Neural progenitor cell (in vitro differentiated cells): ENCODE measurements around the gene OR7C1. TPM values are rescaled to one million over a fixed set of nuclear protein-coding genes. Genes with fewer than 3 reads are reported as not detected.
"Not testable (repeated sequence)": the region's sequence is repeated elsewhere in the genome, so short reads cannot be mapped to it uniquely, and the experiment has no call there.

Source experiments
- DNase-seq: peaks from one replicate; pipeline ENCODE4 v3.0.0-alpha.2; 2016; ENCODE audit warnings: low spot score
- H2AFZ ChIP-seq: fragments of 200-600 bp; sonication (generic); replicated peaks from 2 replicates; pipeline ENCODE4 v1.6.1; 2016; ENCODE audit warnings: antibody characterized with exemption
- H3F3A ChIP-seq: fragments of 200-600 bp; sonication (generic); 2 replicates; pipeline ENCODE4 v1.6.1; 2016; ENCODE audit warnings: antibody characterized with exemption, low read depth
- H3K27ac ChIP-seq: fragments of 200-600 bp; sonication (generic); 2 replicates; pipeline ENCODE4 v1.5.1; 2016; ENCODE audit warnings: mild to moderate bottlenecking
- H3K27me3 ChIP-seq: fragments of 200-600 bp; sonication (generic); 2 replicates; pipeline ENCODE4 v1.6.1; 2016; ENCODE audit warnings: mild to moderate bottlenecking, moderate library complexity
- H3K36me3 ChIP-seq: fragments of 200-600 bp; sonication (generic); 2 replicates; pipeline ENCODE4 v1.5.1; 2016
- H3K4me1 ChIP-seq: fragments of 200-600 bp; sonication (generic); 2 replicates; pipeline ENCODE4 v1.6.1; 2016; ENCODE audit warnings: mixed run types
- H3K4me2 ChIP-seq: fragments of 200-600 bp; sonication (generic); 2 replicates; pipeline ENCODE4 v1.6.1; 2016
- H3K4me3 ChIP-seq: fragments of 200-600 bp; sonication (generic); 2 replicates; pipeline ENCODE4 v1.5.1; 2016
- H3K79me2 ChIP-seq: fragments of 200-600 bp; sonication (generic); 2 replicates; pipeline ENCODE4 v1.6.1; 2016; ENCODE audit warnings: low read depth
- H3K9ac ChIP-seq: fragments of 200-600 bp; sonication (generic); 2 replicates; pipeline ENCODE4 v1.6.1; 2016
- H3K9me3 ChIP-seq: fragments of 200-600 bp; sonication (generic); 2 replicates; pipeline ENCODE4 v1.5.1; 2016; ENCODE audit warnings: low read depth
- H4K20me1 ChIP-seq: fragments of 200-600 bp; sonication (generic); 2 replicates; pipeline ENCODE4 v1.6.1; 2016; ENCODE audit warnings: low read depth
- H3K27ac Mint-ChIP-seq: 3 replicates; pipeline ENCODE4 v1.8.0; 2021; ENCODE audit warnings: mixed read lengths
- H3K27me3 Mint-ChIP-seq: 2 replicates; pipeline ENCODE4 v1.8.0; 2022; ENCODE audit warnings: low read depth, mild to moderate bottlenecking, inconsistent platforms, moderate library complexity, mixed read lengths; ENCODE audit not compliant: insufficient read depth
- H3K36me3 Mint-ChIP-seq: 3 replicates; pipeline ENCODE4 v1.8.0; 2021; ENCODE audit warnings: mixed read lengths
- H3K4me1 Mint-ChIP-seq: 3 replicates; pipeline ENCODE4 v1.8.0; 2021; ENCODE audit warnings: mixed read lengths
- H3K4me3 Mint-ChIP-seq: 3 replicates; pipeline ENCODE4 v1.8.0; 2021; ENCODE audit warnings: mild to moderate bottlenecking, moderate library complexity, mixed read lengths
- H3K9me3 Mint-ChIP-seq: 3 replicates; pipeline ENCODE4 v1.8.0; 2020; ENCODE audit warnings: mixed read lengths
- CTCF ChIP-seq: fragments of 200-600 bp; sonication (generic); IDR thresholded peaks from 2 replicates; pipeline ENCODE4 v1.5.1; 2017; ENCODE audit warnings: antibody characterized with exemption, mild to moderate bottlenecking
- EZH2 ChIP-seq: fragments of 200-600 bp; sonication (generic); IDR thresholded peaks from 2 replicates; pipeline ENCODE4 v1.6.1; 2017; ENCODE audit warnings: antibody characterized with exemption, mild to moderate bottlenecking, moderate library complexity
- EZH2phosphoT487 ChIP-seq: fragments of 200-600 bp; sonication (generic); IDR thresholded peaks from 2 replicates; pipeline ENCODE4 v1.6.1; 2017; ENCODE audit warnings: antibody characterized with exemption
- total RNA-seq: library from RNA; depleted of rRNA; stranded (reverse); fragments of >200 nt; gene quantifications from 2 replicates; pipeline ENCODE4 v1.2.3, GENCODE V29; 2015; ENCODE audit warnings: low replicate concordance

OR7C1 gene
- total RNA-seq, 1 donor from 2014 or later = not detected

- no peak for TF ChIP-seq EZH2phosphoT487
- no peak for TF ChIP-seq CTCF
- TF ChIP-seq EZH2 = no peak
- H3K4me2 ChIP-seq = no peak overlapping the region
- no peak overlapping the region for H2AFZ ChIP-seq
- Mint-ChIP-seq H3K4me3 (no peak overlapping the region), H3K27ac (no peak overlapping the region), H3K27me3 (peaks cover 7% of the 10 kb centered on the region), H3K36me3 (no peaks in the 10 kb centered on the region), H3K9me3 (peaks cover 5% of the 10 kb centered on the region), H3K4me1 (peaks cover 3% of the 10 kb centered on the region)
- no peak overlapping the region for H3K9ac ChIP-seq
- no peaks in the 10 kb centered on the region for H3K9me3 ChIP-seq
- no peaks in the 10 kb centered on the region for H3F3A ChIP-seq
- H3K4me3 ChIP-seq = no peak overlapping the region
- no peak for DNase-seq
- H3K79me2 ChIP-seq = no peaks in the 10 kb centered on the region
- no peaks in the 10 kb centered on the region for H3K27me3 ChIP-seq
- H4K20me1 ChIP-seq = no peaks in the 10 kb centered on the region
- no peaks in the 10 kb centered on the region for H3K36me3 ChIP-seq
- H3K27ac ChIP-seq = no peak overlapping the region
- H3K4me1 ChIP-seq = no peaks in the 10 kb centered on the region
Measured at GRCh38 chr19:14767466-14767971, 67.5 kb downstream of the OR7C1 start.

GRCh38 chr19:14765841-14766240 is 69.1 kb downstream of the OR7C1 start:
- not testable (repeated sequence) for H3K27ac Mint-ChIP-seq, H3K4me3 ChIP-seq, H3F3A ChIP-seq, H3K9ac ChIP-seq, H3K9me3 ChIP-seq, DNase-seq, H3K9me3 Mint-ChIP-seq, H3K27ac ChIP-seq, H3K4me3 Mint-ChIP-seq, H3K36me3 Mint-ChIP-seq, H3K79me2 ChIP-seq, H3K4me2 ChIP-seq, H3K4me1 ChIP-seq, H4K20me1 ChIP-seq, H2AFZ ChIP-seq, H3K27me3 Mint-ChIP-seq, H3K4me1 Mint-ChIP-seq, H3K36me3 ChIP-seq, H3K27me3 ChIP-seq

GRCh38 chr19:14765403-14765802 is 69.6 kb downstream of the OR7C1 start:
- not testable (repeated sequence) for H3K4me3 ChIP-seq, H3K4me3 Mint-ChIP-seq, H3K9me3 ChIP-seq, H3K4me2 ChIP-seq, H3K36me3 ChIP-seq, H3K4me1 ChIP-seq, DNase-seq, H3K27me3 ChIP-seq, H3K79me2 ChIP-seq, H2AFZ ChIP-seq, H3K27me3 Mint-ChIP-seq, H3K36me3 Mint-ChIP-seq, H3K9ac ChIP-seq, H4K20me1 ChIP-seq, H3F3A ChIP-seq, H3K9me3 Mint-ChIP-seq, H3K4me1 Mint-ChIP-seq, H3K27ac ChIP-seq, H3K27ac Mint-ChIP-seq

- Mint-ChIP-seq H3K4me1 (peaks cover 3% of the 10 kb centered on the region), H3K27ac (no peak overlapping the region), H3K36me3 (no peaks in the 10 kb centered on the region), H3K9me3 (peaks cover 7% of the 10 kb centered on the region), H3K27me3 (peaks cover 8% of the 10 kb centered on the region), H3K4me3 (no peak overlapping the region)
- DNase-seq = no peak
- no peaks in the 10 kb centered on the region for H3K27me3 ChIP-seq
- no peak overlapping the region for H3K4me2 ChIP-seq
- H3K36me3 ChIP-seq = no peaks in the 10 kb centered on the region
- TF ChIP-seq EZH2phosphoT487 (no peak), CTCF (no peak), EZH2 (no peak)
- no peak overlapping the region for H2AFZ ChIP-seq
- H4K20me1 ChIP-seq = no peaks in the 10 kb centered on the region
- H3K4me1 ChIP-seq = no peaks in the 10 kb centered on the region
- no peak overlapping the region for H3K27ac ChIP-seq
- H3K9ac ChIP-seq = no peak overlapping the region
- H3F3A ChIP-seq = no peaks in the 10 kb centered on the region
- no peaks in the 10 kb centered on the region for H3K79me2 ChIP-seq
- no peaks in the 10 kb centered on the region for H3K9me3 ChIP-seq
- H3K4me3 ChIP-seq = no peak overlapping the region
Measured at GRCh38 chr19:14764401-14764800, 70.6 kb downstream of the OR7C1 start.
